Muscle of leg (tissue), 11 donors: ENCODE results near the gene DPYSL5. TPM values are rescaled to one million over a fixed set of nuclear protein-coding genes. Genes with fewer than 3 reads are reported as not detected.

ENCODE experiments used
- DNase-seq: peaks from one replicate; pipeline ENCODE4 v3.0.0; 2013
- H3K27ac ChIP-seq: one replicate; pipeline ENCODE4 v1.5.1; 2013; ENCODE audit warnings: mild to moderate bottlenecking, low read length, control low read depth
- H3K27me3 ChIP-seq: one replicate; pipeline ENCODE4 v1.6.1; 2013; ENCODE audit warnings: low read length; ENCODE audit not compliant: control insufficient read depth, insufficient read depth
- H3K36me3 ChIP-seq: one replicate; pipeline ENCODE4 v1.6.1; 2013; ENCODE audit warnings: low read length; ENCODE audit not compliant: control insufficient read depth, insufficient read depth
- H3K4me1 ChIP-seq: one replicate; pipeline ENCODE4 v1.6.1; 2013; ENCODE audit warnings: low read length; ENCODE audit not compliant: control insufficient read depth, insufficient read depth
- H3K4me3 ChIP-seq: one replicate; pipeline ENCODE4 v1.5.1; 2013; ENCODE audit warnings: low read length, control low read depth
- H3K9me3 ChIP-seq: replicated peaks from 2 replicates; pipeline ENCODE4 v1.6.1; 2013; ENCODE audit warnings: low read depth, low read length; ENCODE audit not compliant: control insufficient read depth
- WGBS: methylation state at CpG from one replicate; pipeline ENCODE4 v1.1.5; 2013; ENCODE audit warnings: missing lambda C conversion rate; ENCODE audit not compliant: insufficient coverage; 5-methylcytosine and 5-hydroxymethylcytosine counted together
- polyA plus RNA-seq, 8 donors: library from polyadenylated mRNA; unstranded; fragments of 120-200 nt; gene quantifications; one replicate each; pipeline versions ENCODE4 v1.2.1 to v1.2.3, GENCODE V29; 2013; ENCODE audit warnings: inconsistent platforms in 1 of 8, low replicate concordance in 1 of 8; ENCODE audit not compliant: insufficient read length in 8 of 8, insufficient read depth in 1 of 8
- total RNA-seq: library from RNA; stranded (reverse); fragments of 120-200 nt; gene quantifications from one replicate; pipeline ENCODE4 v1.2.4, GENCODE V29; 2013

The DPYSL5 gene
- total and polyA plus RNA-seq, 9 donors, result 10.0 to 33.6 (median 22.0) TPM

DNA sequence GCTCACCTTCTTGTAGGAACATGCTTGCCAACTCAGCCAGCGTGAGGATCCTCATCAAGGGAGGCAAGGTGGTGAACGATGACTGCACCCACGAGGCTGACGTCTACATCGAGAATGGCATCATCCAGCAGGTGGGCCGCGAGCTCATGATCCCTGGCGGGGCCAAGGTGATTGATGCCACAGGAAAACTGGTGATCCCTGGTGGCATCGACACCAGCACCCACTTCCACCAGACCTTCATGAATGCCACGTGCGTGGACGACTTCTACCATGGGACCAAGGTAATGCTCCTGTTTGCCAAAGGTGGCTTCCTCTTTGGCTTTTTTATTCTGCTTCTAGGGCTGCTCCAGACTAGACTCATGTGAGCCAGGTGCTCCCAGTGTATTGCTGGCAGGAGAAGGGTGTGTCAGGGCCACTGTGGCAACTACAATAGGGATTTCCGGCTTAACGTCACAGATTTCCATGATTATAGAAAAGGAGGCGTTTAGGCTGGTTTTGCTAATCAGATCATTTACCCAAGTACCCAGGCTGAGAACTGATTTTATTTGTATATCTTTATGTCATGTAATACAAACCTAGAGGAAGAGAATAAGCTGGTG is 50.6 kb downstream of the DPYSL5 start:
- 98% methylated on average over 10 of the region's 15 CpGs for WGBS
- Histone ChIP-seq H3K9me3 (peaks cover 3% of the 10 kb centered on the region), H3K27ac (peak overlapping the region; percentile 45), H3K4me1 (peaks cover 24% of the 10 kb centered on the region), H3K36me3 (no peaks in the 10 kb centered on the region), H3K27me3 (no peaks in the 10 kb centered on the region), H3K4me3 (no peak overlapping the region)
- no peak for DNase-seq

DNA sequence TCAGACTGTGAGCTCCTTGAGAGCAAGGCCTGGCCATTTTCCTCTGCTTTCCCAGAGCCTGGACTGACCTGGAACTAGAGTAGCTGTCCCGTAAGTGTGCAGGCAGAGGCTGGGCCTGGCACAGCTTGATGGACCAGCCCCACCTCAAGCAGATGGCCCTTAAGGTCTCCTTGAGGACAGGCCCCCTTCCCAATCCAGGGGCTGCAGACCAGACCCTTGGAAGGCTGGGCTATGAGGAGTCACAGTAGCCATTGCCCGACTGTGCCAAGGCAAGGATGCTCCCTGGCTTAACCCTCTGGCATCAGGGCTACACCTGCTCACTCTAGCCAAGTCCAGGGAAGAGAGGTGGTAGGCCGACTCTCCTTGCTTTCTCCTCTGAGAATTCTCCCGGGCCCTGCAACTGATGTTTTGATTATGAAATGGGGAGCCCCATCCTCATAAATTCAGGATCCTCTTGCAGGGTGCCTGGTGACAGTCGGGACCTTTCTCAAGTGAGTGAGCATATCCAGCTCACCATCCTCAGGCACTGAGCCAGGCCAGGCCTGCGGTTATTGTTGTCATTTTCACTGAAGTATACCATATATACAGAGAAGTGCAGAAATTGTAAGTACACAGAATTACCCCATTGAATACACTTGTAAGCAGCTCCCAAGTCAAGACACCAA is 51.7 kb downstream of the DPYSL5 start:
- 83% methylated on average over 1 of the region's 6 CpGs for WGBS
- Histone ChIP-seq H3K27me3 (no peaks in the 10 kb centered on the region), H3K27ac (no peak overlapping the region), H3K9me3 (peaks cover 3% of the 10 kb centered on the region), H3K4me3 (no peak overlapping the region), H3K36me3 (no peaks in the 10 kb centered on the region), H3K4me1 (peaks cover 24% of the 10 kb centered on the region)
- DNase-seq, result no peak

DNA sequence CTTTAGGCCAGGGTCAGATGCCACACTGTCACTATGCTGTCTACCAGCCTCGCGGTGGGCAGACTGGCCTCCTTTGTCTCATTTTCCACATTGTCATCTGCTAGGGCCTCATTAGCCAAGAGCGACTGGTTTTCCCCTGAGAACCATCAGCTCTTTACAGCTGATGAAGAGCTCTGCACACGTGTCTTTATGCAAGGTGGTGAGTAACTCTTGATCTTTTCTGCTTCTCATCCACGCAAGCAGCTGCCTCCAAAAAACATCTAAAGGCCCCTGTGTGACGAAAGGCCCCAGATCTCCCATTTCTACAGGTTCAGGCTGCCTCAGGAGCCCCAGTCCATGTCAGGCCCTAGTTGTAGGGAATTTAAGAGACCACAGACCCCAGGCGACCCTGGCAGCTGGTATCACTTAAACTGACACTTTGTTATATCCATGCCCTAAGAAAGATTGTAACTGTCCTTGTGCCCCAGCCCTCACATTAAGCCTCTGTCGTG is 52.9 kb downstream of the DPYSL5 start:
- Histone ChIP-seq H3K4me1 (peaks cover 24% of the 10 kb centered on the region), H3K9me3 (no peaks in the 10 kb centered on the region), H3K36me3 (no peaks in the 10 kb centered on the region), H3K27ac (no peak overlapping the region), H3K4me3 (no peak overlapping the region), H3K27me3 (peaks cover 2% of the 10 kb centered on the region)
- DNase-seq, result no peak
- WGBS, result 0% methylated on average over 1 of the region's 8 CpGs

DNA sequence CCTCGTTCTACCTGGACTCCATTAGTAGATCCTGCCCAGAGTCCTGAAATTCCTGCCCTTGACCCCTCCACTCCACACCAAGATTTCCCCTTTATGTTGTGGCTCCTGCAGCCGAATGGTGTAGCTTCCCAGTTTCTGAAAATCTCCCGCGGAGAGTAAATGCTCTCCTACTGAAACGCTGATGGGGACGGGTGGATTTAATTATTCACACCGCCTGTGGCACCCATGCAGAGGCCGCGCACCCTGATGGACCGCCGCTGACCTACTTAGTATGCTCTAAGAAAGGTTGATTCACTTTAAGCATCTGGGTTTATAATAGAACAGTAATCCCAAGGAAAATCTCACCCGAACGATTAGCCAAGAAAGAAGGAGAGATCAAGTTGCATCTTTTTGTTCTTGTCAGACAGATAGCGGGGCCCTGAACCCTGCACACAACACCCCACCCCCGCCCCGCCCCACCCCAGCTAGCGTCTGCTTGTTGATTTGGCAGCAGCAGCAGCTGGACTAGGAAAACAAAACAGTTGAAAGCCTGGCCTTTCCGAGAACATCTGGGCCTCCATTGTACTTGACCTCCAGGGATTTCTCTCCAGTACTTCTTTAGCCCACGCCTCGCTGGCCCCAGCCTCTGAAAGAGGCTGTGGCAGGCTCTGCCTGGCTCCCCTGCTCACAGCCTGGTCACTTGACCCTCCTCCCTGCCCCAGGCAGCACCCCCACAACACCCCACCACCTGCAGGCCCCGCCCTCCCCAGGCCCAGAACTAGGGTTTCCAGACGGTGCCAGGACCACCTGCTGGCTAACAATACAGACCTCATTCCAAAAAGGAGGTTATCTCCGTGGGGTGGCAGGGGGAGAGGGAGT is 53.6 kb downstream of the DPYSL5 start:
- Histone ChIP-seq H3K9me3 (no peaks in the 10 kb centered on the region), H3K4me1 (peaks cover 24% of the 10 kb centered on the region), H3K27me3 (peaks cover 2% of the 10 kb centered on the region), H3K4me3 (no peak overlapping the region), H3K36me3 (no peaks in the 10 kb centered on the region), H3K27ac (no peak overlapping the region)
- WGBS, result 8% methylated on average over 7 of the region's 23 CpGs
- DNase-seq, result peak; percentile 81

DNA sequence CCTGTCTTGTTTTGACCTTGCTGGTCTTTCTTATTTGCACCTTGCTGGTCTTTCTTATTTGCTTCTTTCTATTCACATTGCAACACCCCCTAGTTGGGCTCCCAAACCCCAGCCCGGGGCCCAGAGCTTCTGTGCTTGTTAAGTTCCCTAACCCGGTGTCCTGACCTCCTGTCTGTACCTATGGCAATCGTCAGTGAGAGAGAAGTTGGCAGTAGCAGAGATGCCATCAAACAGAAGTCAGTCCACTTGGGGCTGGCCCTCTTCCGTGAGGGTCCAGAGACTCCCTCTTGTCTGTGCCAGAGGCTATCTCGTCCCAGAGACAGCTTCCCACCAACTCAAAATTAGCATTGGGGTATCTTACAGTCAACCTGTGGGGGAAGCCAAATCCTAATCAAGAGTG is 55.7 kb downstream of the DPYSL5 start:
- no peak overlapping the region for H3K27ac ChIP-seq
- DNase-seq, result no peak
- WGBS, result 96% methylated on average over 4 of the region's 5 CpGs
- H3K27me3 ChIP-seq, result peaks cover 2% of the 10 kb centered on the region
- H3K9me3 ChIP-seq, result no peaks in the 10 kb centered on the region
- H3K4me3 ChIP-seq, result no peak overlapping the region
- no peaks in the 10 kb centered on the region for H3K36me3 ChIP-seq
- peaks cover 14% of the 10 kb centered on the region for H3K4me1 ChIP-seq

DNA sequence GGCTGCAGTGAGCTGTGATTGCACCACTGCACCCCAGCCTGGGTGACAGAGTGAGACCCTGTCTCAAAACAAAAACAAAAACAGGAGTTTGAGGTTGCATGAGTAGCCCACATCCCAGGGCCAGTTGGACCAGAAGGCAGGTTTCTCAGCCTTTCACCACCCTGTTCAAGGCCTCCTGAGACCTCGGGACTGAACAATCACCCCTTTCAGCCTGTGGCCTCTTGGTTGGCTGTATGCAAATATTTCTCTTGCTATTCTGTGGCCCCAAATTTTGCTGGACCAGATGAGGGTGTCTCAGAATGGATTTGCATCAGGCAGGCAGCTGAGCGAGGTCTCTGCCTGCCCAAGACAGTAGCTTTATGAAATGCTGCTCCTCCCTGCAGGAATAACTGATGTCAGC is 56.9 kb downstream of the DPYSL5 start:
- no peak overlapping the region for H3K4me3 ChIP-seq
- H3K27me3 ChIP-seq, result peaks cover 2% of the 10 kb centered on the region
- peaks cover 14% of the 10 kb centered on the region for H3K4me1 ChIP-seq
- H3K36me3 ChIP-seq, result no peaks in the 10 kb centered on the region
- no peak overlapping the region for H3K27ac ChIP-seq
- H3K9me3 ChIP-seq, result no peaks in the 10 kb centered on the region
- 60% methylated on average over 1 of the region's 2 CpGs for WGBS
- DNase-seq, result no peak

DNA sequence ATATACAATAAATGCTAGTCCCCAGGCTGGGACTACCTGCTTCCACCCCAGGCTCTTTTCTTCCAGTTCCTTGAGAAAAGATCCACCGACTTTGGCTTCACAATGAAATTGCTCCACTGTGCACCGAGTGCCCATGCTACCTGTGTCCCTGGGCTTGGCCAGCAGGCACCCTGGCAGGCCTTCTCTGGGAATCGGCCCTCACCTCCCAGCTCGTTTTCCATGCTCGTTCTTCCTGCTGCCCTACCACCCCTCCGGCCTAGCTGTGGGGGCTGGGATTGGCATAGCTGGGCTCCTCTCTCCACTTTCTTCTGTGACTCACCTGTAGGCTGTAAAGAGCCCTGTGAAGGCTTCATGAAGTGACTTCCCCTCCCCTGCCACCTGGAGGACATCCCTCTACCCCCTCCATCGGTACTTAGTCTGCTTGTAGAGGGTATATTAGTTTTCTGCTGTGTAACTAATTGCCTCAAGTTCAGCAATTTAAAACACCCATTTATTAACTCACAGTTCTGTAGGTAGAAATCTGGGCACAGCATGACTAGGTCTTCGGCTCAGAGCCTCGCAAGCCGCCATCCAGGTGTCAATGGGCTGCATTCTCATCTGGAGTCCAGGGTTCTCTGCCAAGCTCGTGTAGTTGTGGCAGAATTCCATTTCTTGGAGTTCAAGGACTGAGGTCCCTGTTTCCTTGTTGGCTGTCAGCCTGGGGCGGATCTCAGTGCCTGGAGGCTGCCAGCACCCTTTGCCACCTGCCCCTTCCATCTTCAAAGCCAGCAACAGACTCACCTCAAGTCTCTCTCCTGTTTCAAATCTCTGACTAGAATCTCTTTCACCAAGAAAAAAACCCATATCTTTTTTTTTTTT is 57.6 kb downstream of the DPYSL5 start:
- Histone ChIP-seq H3K36me3 (no peaks in the 10 kb centered on the region), H3K9me3 (no peaks in the 10 kb centered on the region), H3K27ac (no peak overlapping the region), H3K4me1 (peaks cover 14% of the 10 kb centered on the region), H3K27me3 (peaks cover 2% of the 10 kb centered on the region), H3K4me3 (no peak overlapping the region)
- no peak for DNase-seq
- 76% methylated on average over 10 of the region's 12 CpGs for whole genome bisulfite sequencing

DNA sequence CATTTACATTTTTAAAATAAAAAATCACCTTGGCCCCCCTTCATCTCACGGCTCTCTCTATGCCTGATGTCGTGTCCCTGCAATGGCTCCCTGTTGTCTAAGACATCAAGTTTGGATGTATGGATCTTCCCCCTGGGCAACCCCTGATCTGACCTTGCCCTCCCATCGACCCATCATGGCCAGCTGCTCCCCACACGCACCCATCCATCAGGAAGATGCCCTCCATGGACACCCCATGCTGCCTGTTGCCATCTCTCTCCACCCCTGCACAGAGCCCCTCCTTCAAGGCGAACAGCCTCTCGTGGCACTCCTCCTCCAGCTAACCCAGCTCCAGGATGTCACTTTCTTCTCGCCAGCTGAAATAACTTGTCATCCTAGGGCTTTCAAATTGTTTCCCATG is 59.5 kb downstream of the DPYSL5 start:
- no peak overlapping the region for H3K4me3 ChIP-seq
- H3K27me3 ChIP-seq, result peaks cover 12% of the 10 kb centered on the region
- H3K4me1 ChIP-seq, result peaks cover 3% of the 10 kb centered on the region
- no peaks in the 10 kb centered on the region for H3K36me3 ChIP-seq
- no peak for DNase-seq
- no peak overlapping the region for H3K27ac ChIP-seq
- WGBS, result 69% methylated on average over 6 of the region's 7 CpGs
- no peaks in the 10 kb centered on the region for H3K9me3 ChIP-seq

DNA sequence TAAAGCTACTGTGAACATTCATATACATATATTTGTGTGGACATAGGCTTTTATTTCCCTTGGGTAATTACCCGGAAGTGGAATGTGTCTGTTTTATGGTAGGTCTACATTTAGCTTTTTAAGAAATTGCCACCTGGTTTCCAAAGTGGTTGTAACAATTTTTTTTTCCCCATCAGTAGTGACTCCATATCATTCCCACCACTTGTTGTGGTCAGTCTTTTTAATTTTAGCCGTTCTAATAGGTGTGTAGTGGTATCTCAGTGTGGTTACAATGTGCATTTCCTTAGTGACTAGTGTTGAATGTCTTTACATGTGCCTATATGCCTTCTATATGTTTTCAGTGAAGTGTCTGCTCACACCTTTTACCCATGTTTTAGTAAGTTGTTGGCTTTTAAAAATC is 62.2 kb downstream of the DPYSL5 start:
- Histone ChIP-seq H3K4me1 (peaks cover 10% of the 10 kb centered on the region), H3K9me3 (no peaks in the 10 kb centered on the region), H3K27ac (no peak overlapping the region), H3K27me3 (peaks cover 21% of the 10 kb centered on the region), H3K36me3 (no peaks in the 10 kb centered on the region), H3K4me3 (no peak overlapping the region)
- no peak for DNase-seq
- WGBS, result no CpG with 5 or more reads among the region's 2 CpGs
